Activated T-cell treated with anti-CD3 and anti-CD28 coated beads for 24 hours (primary cell): ENCODE measurements around the gene C16orf96.

Experiments
- DNase-seq: peaks from one replicate; pipeline ENCODE4 v3.0.0-alpha.2; 2020; ENCODE audit warnings: low read depth

The C16orf96 gene

GRCh38 chr16:4601864-4602186 is 45.7 kb downstream of the C16orf96 start:
- no peak for DNase-seq

- no peak for DNase-seq
Measured at GRCh38 chr16:4602331-4602730, 46.2 kb downstream of the C16orf96 start.

- DNase-seq, result no peak
Measured at GRCh38 chr16:4603624-4604170, 47.6 kb downstream of the C16orf96 start.

GRCh38 chr16:4604401-4604800 is 48.3 kb downstream of the C16orf96 start:
- no peak for DNase-seq

GRCh38 chr16:4606354-4606753 is 50.2 kb downstream of the C16orf96 start:
- DNase-seq, result no peak

- DNase-seq, result no peak
Measured at GRCh38 chr16:4607841-4608703, 51.9 kb downstream of the C16orf96 start.

GRCh38 chr16:4608704-4608980 is 52.5 kb downstream of the C16orf96 start:
- DNase-seq, result no peak

GRCh38 chr16:4609200-4610010 is 53.3 kb downstream of the C16orf96 start:
- no peak for DNase-seq

GRCh38 chr16:4610011-4611005 is 54.2 kb downstream of the C16orf96 start:
- DNase-seq, result no peak

GRCh38 chr16:4611337-4612021 is 55.3 kb downstream of the C16orf96 start:
- no peak for DNase-seq

GRCh38 chr16:4612474-4612931 is 56.4 kb downstream of the C16orf96 start:
- no peak for DNase-seq

GRCh38 chr16:4612977-4613635 is 57.0 kb downstream of the C16orf96 start:
- DNase-seq, result no peak

- DNase-seq, result peak; percentile 35
Measured at GRCh38 chr16:4613636-4614570, 57.8 kb downstream of the C16orf96 start.

- DNase-seq, result peak; percentile 70
Measured at GRCh38 chr16:4614571-4615383, 58.6 kb downstream of the C16orf96 start, which contains the start of gene UBALD1. Gene UBALD1 (minus strand): TSS chr16:4614888. CDS start chr16:4614797, 91 bp downstream.

- no peak for DNase-seq
Measured at GRCh38 chr16:4615384-4616046, 59.4 kb downstream of the C16orf96 start.

- DNase-seq, result peak; percentile 99
Measured at GRCh38 chr16:4616047-4616811, 60.1 kb downstream of the C16orf96 start.

GRCh38 chr16:4617880-4618279 is 61.7 kb downstream of the C16orf96 start:
- DNase-seq, result no peak
